ENCODE data around the gene HMGB2. TPM values are rescaled to one million over a fixed set of nuclear protein-coding genes. Genes with fewer than 3 reads are reported as not detected.

HMGB2 gene
- total RNA-seq, 1 donor from 2014 or later, result 18.3 TPM

DNA sequence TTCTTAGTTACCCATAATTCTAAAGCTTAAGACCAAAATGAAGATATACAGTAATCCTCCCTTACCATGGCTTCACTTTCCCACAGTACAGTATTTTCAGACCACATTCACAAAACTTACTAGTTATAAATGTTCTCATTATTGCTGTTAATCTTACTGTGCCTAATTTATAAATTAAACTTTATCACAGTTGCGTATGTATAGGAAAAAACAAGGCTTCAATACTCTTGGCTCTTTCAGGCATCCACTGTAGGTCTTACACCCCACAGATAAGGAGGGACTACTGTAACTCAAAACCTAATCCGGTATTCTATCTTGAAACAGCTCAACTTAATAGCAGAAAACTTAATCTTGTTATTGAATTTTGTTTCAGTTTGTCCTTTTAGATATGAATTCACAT lies 3.6 kb downstream of the HMGB2 start:
- peaks cover 9% of the 10 kb centered on the region for H3K4me1 ChIP-seq (ENCODE audit: insufficient read depth, low read length)
- peaks cover 7% of the 10 kb centered on the region for H3K36me3 ChIP-seq (ENCODE audit: insufficient read depth, low read length)
- no peak overlapping the region for H3K9ac ChIP-seq (ENCODE audit: low read length)
- TF ChIP-seq, protein P1, sequence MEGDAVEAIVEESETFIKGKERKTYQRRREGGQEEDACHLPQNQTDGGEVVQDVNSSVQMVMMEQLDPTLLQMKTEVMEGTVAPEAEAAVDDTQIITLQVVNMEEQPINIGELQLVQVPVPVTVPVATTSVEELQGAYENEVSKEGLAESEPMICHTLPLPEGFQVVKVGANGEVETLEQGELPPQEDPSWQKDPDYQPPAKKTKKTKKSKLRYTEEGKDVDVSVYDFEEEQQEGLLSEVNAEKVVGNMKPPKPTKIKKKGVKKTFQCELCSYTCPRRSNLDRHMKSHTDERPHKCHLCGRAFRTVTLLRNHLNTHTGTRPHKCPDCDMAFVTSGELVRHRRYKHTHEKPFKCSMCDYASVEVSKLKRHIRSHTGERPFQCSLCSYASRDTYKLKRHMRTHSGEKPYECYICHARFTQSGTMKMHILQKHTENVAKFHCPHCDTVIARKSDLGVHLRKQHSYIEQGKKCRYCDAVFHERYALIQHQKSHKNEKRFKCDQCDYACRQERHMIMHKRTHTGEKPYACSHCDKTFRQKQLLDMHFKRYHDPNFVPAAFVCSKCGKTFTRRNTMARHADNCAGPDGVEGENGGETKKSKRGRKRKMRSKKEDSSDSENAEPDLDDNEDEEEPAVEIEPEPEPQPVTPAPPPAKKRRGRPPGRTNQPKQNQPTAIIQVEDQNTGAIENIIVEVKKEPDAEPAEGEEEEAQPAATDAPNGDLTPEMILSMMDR (IDR thresholded peaks at IDR 0.05; ENCODE audit: insufficient read depth, low read depth, low read length), result no peak
- TF ChIP-seq EZH2 (IDR thresholded peaks at IDR 0.05; ENCODE audit: insufficient read depth, low read length), result no peak
- H4K20me1 ChIP-seq (ENCODE audit: insufficient read depth, low read length), result peaks cover 14% of the 10 kb centered on the region
- DNase-seq (ENCODE audit: low read depth) (no peak), FAIRE-seq (no peak)
- Mint-ChIP-seq H3K36me3 (ENCODE audit: low read depth, unreplicated experiment) (no peaks in the 10 kb centered on the region), H3K9me3 (ENCODE audit: unreplicated experiment) (no peaks in the 10 kb centered on the region), H3K4me1 (ENCODE audit: low read depth, unreplicated experiment) (peaks cover 4% of the 10 kb centered on the region), H3K4me3 (ENCODE audit: unreplicated experiment) (no peak overlapping the region), H3K27ac (ENCODE audit: unreplicated experiment) (no peak overlapping the region), H3K27me3 (ENCODE audit: low read depth, unreplicated experiment) (no peaks in the 10 kb centered on the region)
- peak overlapping the region; percentile 1 for H3K4me2 ChIP-seq (ENCODE audit: low read length)
- H3K4me3 ChIP-seq (ENCODE audit: insufficient read depth, low read depth, low read length), result no peak overlapping the region
- H3K79me2 ChIP-seq (ENCODE audit: insufficient read depth, low read length), result peaks cover 41% of the 10 kb centered on the region
- no peak overlapping the region for H3K27ac ChIP-seq (ENCODE audit: low read depth, low read length)
- H3K9me3 ChIP-seq (ENCODE audit: insufficient read depth, low read depth, low read length), result no peaks in the 10 kb centered on the region
- H2AFZ ChIP-seq (ENCODE audit: low read depth, low read length), result no peak overlapping the region
- no peaks in the 10 kb centered on the region for H3K27me3 ChIP-seq (ENCODE audit: insufficient read depth, low read length)

DNA sequence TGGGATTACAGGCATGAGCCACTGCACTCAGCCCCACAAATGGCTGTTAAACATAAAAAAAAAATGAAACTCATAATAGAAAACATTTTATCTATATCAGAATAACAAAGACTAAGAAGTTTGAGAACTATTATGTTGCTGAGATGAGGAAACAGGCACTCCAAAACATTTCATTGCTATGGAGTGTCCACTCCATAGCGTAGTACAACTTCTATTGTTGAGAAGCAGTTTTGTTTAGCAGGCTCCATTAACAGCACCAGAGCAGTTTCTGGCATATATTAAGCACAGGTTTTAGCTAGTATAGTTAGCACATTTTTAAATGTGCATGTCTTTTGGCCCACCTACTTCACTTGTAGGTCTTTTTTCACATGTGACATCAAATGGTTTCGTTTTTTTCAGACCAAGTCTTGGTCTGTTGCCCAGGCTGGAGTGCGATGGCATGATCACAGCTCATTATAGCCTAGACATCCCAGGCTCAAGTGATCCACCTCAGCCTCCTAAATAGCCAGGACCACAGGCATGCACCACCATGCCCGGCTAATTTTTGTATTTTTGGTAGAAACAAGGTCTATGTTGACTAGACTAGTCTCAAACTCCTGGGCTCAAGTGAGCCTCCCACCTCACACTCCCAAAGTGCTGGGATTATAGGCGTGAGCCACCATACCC lies 5.8 kb downstream of the HMGB2 start:
- Histone ChIP-seq H3K79me2 (ENCODE audit: insufficient read depth, low read length) (peaks cover 32% of the 10 kb centered on the region), H3K36me3 (ENCODE audit: insufficient read depth, low read length) (peaks cover 7% of the 10 kb centered on the region), H3K4me2 (ENCODE audit: low read length) (no peak overlapping the region), H4K20me1 (ENCODE audit: insufficient read depth, low read length) (peaks cover 14% of the 10 kb centered on the region), H3K4me3 (ENCODE audit: insufficient read depth, low read depth, low read length) (no peak overlapping the region), H2AFZ (ENCODE audit: low read depth, low read length) (no peak overlapping the region), H3K9me3 (ENCODE audit: insufficient read depth, low read depth, low read length) (no peaks in the 10 kb centered on the region), H3K9ac (ENCODE audit: low read length) (no peak overlapping the region), H3K27me3 (ENCODE audit: insufficient read depth, low read length) (no peaks in the 10 kb centered on the region), H3K27ac (ENCODE audit: low read depth, low read length) (no peak overlapping the region), H3K4me1 (ENCODE audit: insufficient read depth, low read length) (peaks cover 5% of the 10 kb centered on the region)
- no peak for DNase-seq (ENCODE audit: low read depth)
- H3K4me1 Mint-ChIP-seq (ENCODE audit: low read depth, unreplicated experiment), result peaks cover 4% of the 10 kb centered on the region
- H3K27me3 Mint-ChIP-seq (ENCODE audit: low read depth, unreplicated experiment), result no peaks in the 10 kb centered on the region
- no peaks in the 10 kb centered on the region for H3K36me3 Mint-ChIP-seq (ENCODE audit: low read depth, unreplicated experiment)
- FAIRE-seq, result no peak
- H3K4me3 Mint-ChIP-seq (ENCODE audit: unreplicated experiment), result no peak overlapping the region
- no peaks in the 10 kb centered on the region for H3K9me3 Mint-ChIP-seq (ENCODE audit: unreplicated experiment)
- TF ChIP-seq EZH2 (IDR thresholded peaks at IDR 0.05; ENCODE audit: insufficient read depth, low read length), result no peak
- TF ChIP-seq, protein P1 (IDR thresholded peaks at IDR 0.05; ENCODE audit: insufficient read depth, low read depth, low read length), result no peak
- no peak overlapping the region for H3K27ac Mint-ChIP-seq (ENCODE audit: unreplicated experiment)

- no peaks in the 10 kb centered on the region for H4K20me1 ChIP-seq (ENCODE audit: insufficient read depth, low read length)
- Mint-ChIP-seq H3K4me1 (ENCODE audit: low read depth, unreplicated experiment) (no peaks in the 10 kb centered on the region), H3K36me3 (ENCODE audit: low read depth, unreplicated experiment) (no peaks in the 10 kb centered on the region), H3K4me3 (ENCODE audit: unreplicated experiment) (no peak overlapping the region), H3K27ac (ENCODE audit: unreplicated experiment) (no peak overlapping the region), H3K9me3 (ENCODE audit: unreplicated experiment) (no peaks in the 10 kb centered on the region), H3K27me3 (ENCODE audit: low read depth, unreplicated experiment) (no peaks in the 10 kb centered on the region)
- peaks cover 1% of the 10 kb centered on the region for H3K79me2 ChIP-seq (ENCODE audit: insufficient read depth, low read length)
- no peak for TF ChIP-seq EZH2 (IDR thresholded peaks at IDR 0.05; ENCODE audit: insufficient read depth, low read length)
- TF ChIP-seq, protein P1 (IDR thresholded peaks at IDR 0.05; ENCODE audit: insufficient read depth, low read depth, low read length), result no peak
- H3K4me3 ChIP-seq (ENCODE audit: insufficient read depth, low read depth, low read length), result no peak overlapping the region
- peaks cover 4% of the 10 kb centered on the region for H3K36me3 ChIP-seq (ENCODE audit: insufficient read depth, low read length)
- H3K4me2 ChIP-seq (ENCODE audit: low read length), result no peak overlapping the region
- no peak for DNase-seq (ENCODE audit: low read depth)
- no peak overlapping the region for H2AFZ ChIP-seq (ENCODE audit: low read depth, low read length)
- no peaks in the 10 kb centered on the region for H3K9me3 ChIP-seq (ENCODE audit: insufficient read depth, low read depth, low read length)
- H3K27me3 ChIP-seq (ENCODE audit: insufficient read depth, low read length), result no peaks in the 10 kb centered on the region
- H3K4me1 ChIP-seq (ENCODE audit: insufficient read depth, low read length), result no peaks in the 10 kb centered on the region
- H3K27ac ChIP-seq (ENCODE audit: low read depth, low read length), result no peak overlapping the region
- no peak overlapping the region for H3K9ac ChIP-seq (ENCODE audit: low read length)
- peak; percentile 43 for FAIRE-seq
Observed at GRCh38 chr4:173325007-173325736, 9.0 kb downstream of the HMGB2 start.
